Left lung (tissue), 10 donors: ENCODE measurements around the gene PTN. TPM values are rescaled to one million over a fixed set of nuclear protein-coding genes. Genes with fewer than 3 reads are reported as not detected.

Experiments
- ATAC-seq: fragments of 200-7000 bp; cut with Tn5 transposase; one replicate; pipeline ENCODE4 v1.9.1; 2020; ENCODE audit warnings: moderate library complexity
- DNase-seq, 4 donors: peaks; one replicate each; pipeline ENCODE4 v3.0.0-alpha.2; 2013 to 2020
- H3K27ac ChIP-seq, 2 donors: fragments of 200-600 bp; sonication (generic) in 1 of 2; one replicate each; pipeline versions ENCODE4 v1.5.0 to v1.8.0; 2020 to 2021
- H3K27me3 ChIP-seq, 2 donors: fragments of 200-600 bp; sonication (generic) in 1 of 2; one replicate each; pipeline versions ENCODE4 v1.5.0 to v1.8.0; 2020 to 2021
- H3K36me3 ChIP-seq, 2 donors: fragments of 200-600 bp; sonication (generic) in 1 of 2; one replicate each; pipeline versions ENCODE4 v1.5.0 to v1.8.0; 2020 to 2021
- H3K4me1 ChIP-seq, 2 donors: fragments of 200-600 bp; one replicate each; pipeline ENCODE4 v1.8.0; 2021
- H3K4me3 ChIP-seq, 2 donors: fragments of 200-600 bp; sonication (generic) in 1 of 2; one replicate each; pipeline versions ENCODE4 v1.5.0 to v1.8.0; 2020 to 2021; ENCODE audit warnings: mild to moderate bottlenecking in 1 of 2
- H3K9me3 ChIP-seq, 2 donors: fragments of 200-600 bp; sonication (generic) in 1 of 2; one replicate each; pipeline versions ENCODE4 v1.5.0 to v1.8.0; 2020 to 2021
- CTCF ChIP-seq, 2 donors: fragments of 200-600 bp; sonication (generic) in 1 of 2; IDR thresholded peaks; one replicate each; pipeline versions ENCODE4 v1.5.0 to v1.8.0; 2021; ENCODE audit warnings: antibody characterized with exemption in 2 of 2
- intact Hi-C, 2 donors: fragments of 100-400 bp; cut with DNase I; formaldehyde crosslinking; loops; one replicate each; pipeline versions ENCODE4 v1.11.2 to v1.14.2; 2022
- polyA plus RNA-seq, 6 donors: library from polyadenylated mRNA; unstranded; fragments of 120-200 nt; gene quantifications; one replicate each; pipeline ENCODE4 v1.2.1, GENCODE V29; 2013; ENCODE audit not compliant: insufficient read length in 6 of 6
- total RNA-seq, 2 donors: library from RNA; stranded (reverse); fragmentation: NEBNext Ultra II Directional; extraction: Animal tissue kit (Norgen Biotek cat#: 25700); gene quantifications; one replicate each; pipeline ENCODE4 v1.2.1, GENCODE V29; 2021
- donor health status: DM: no; HTN: yes; CAD: no.
- donor health status: DM: no; HTN: no; CAD: no.

The PTN gene
- total and polyA plus RNA-seq, 8 donors: 2.1 to 85.1 (median 62.0) TPM

GRCh38 chr7:137360087-137360679 is 16.6 kb upstream of the PTN start:
- intact Hi-C loops: no loop called here
- Histone ChIP-seq H3K27me3 (no peaks in the 10 kb centered on the region), H3K4me1 (no peaks in the 10 kb centered on the region), H3K36me3 (no peaks in the 10 kb centered on the region), H3K9me3 (peaks cover 0 to 45% of the 10 kb centered on the region in 2 donors), H3K27ac (no peak overlapping the region), H3K4me3 (no peak overlapping the region)
- no peak for TF ChIP-seq CTCF (IDR thresholded peaks at IDR 0.05)
- DNase-seq (no peak), ATAC-seq (no peak)

GRCh38 chr7:137354961-137355360 is 11.4 kb upstream of the PTN start:
- H3K27ac ChIP-seq: no peak overlapping the region
- no peak for TF ChIP-seq CTCF (IDR thresholded peaks at IDR 0.05)
- no peak overlapping the region for H3K4me3 ChIP-seq
- no peaks in the 10 kb centered on the region for H3K36me3 ChIP-seq
- no peak for ATAC-seq
- intact Hi-C loops: no loop called here
- no peaks in the 10 kb centered on the region for H3K4me1 ChIP-seq
- H3K27me3 ChIP-seq: no peaks in the 10 kb centered on the region
- DNase-seq: no peak
- H3K9me3 ChIP-seq: peaks cover 0 to 16% of the 10 kb centered on the region in 2 donors

- DNase-seq (peak in 3 of 4 donors; percentile 53 to 64 (median 57)), ATAC-seq (no peak)
- H3K9me3 ChIP-seq: peaks cover 0 to 10% of the 10 kb centered on the region in 2 donors
- H3K36me3 ChIP-seq: no peaks in the 10 kb centered on the region
- no peaks in the 10 kb centered on the region for H3K4me1 ChIP-seq
- intact Hi-C loops: no loop called here
- H3K27ac ChIP-seq: no peak overlapping the region
- H3K27me3 ChIP-seq: no peaks in the 10 kb centered on the region
- H3K4me3 ChIP-seq: no peak overlapping the region
- TF ChIP-seq CTCF (IDR thresholded peaks at IDR 0.05): no peak
These were observed 10.9 kb upstream of the PTN start for GRCh38 chr7:137354396-137354795.

- Histone ChIP-seq H3K27ac (no peak overlapping the region), H3K36me3 (no peaks in the 10 kb centered on the region), H3K4me1 (no peaks in the 10 kb centered on the region), H3K9me3 (peaks cover 0 to 3% of the 10 kb centered on the region in 2 donors), H3K4me3 (no peak overlapping the region), H3K27me3 (no peaks in the 10 kb centered on the region)
- intact Hi-C loops: no loop called here
- ATAC-seq: no peak
- DNase-seq: no peak
- no peak for TF ChIP-seq CTCF (IDR thresholded peaks at IDR 0.05)
These were observed 8.4 kb upstream of the PTN start for GRCh38 chr7:137351941-137352340.

GRCh38 chr7:137345799-137346449 is 2.4 kb upstream of the PTN start:
- Histone ChIP-seq H3K27ac (no peak overlapping the region), H3K9me3 (no peaks in the 10 kb centered on the region), H3K27me3 (peaks cover 0 to 17% of the 10 kb centered on the region in 2 donors), H3K4me3 (no peak overlapping the region), H3K36me3 (no peaks in the 10 kb centered on the region), H3K4me1 (no peaks in the 10 kb centered on the region)
- DNase-seq: no peak
- ATAC-seq: no peak
- TF ChIP-seq CTCF (IDR thresholded peaks at IDR 0.05): no peak
- intact Hi-C loops: no loop called here
